HG02588 (cell line): Measurements from ENCODE around the gene GPR42.
"Not testable (repeated sequence)": the region's sequence is repeated elsewhere in the genome, so short reads cannot be mapped to it uniquely, and the experiment has no call there.

Source experiments
- ATAC-seq: cut with Tn5 transposase; IDR thresholded peaks from one replicate; pipeline ENCODE4 v1.9.1; 2021; ENCODE audit warnings: mild to moderate bottlenecking, moderate library complexity; ENCODE audit not compliant: unreplicated experiment

The GPR42 gene

DNA sequence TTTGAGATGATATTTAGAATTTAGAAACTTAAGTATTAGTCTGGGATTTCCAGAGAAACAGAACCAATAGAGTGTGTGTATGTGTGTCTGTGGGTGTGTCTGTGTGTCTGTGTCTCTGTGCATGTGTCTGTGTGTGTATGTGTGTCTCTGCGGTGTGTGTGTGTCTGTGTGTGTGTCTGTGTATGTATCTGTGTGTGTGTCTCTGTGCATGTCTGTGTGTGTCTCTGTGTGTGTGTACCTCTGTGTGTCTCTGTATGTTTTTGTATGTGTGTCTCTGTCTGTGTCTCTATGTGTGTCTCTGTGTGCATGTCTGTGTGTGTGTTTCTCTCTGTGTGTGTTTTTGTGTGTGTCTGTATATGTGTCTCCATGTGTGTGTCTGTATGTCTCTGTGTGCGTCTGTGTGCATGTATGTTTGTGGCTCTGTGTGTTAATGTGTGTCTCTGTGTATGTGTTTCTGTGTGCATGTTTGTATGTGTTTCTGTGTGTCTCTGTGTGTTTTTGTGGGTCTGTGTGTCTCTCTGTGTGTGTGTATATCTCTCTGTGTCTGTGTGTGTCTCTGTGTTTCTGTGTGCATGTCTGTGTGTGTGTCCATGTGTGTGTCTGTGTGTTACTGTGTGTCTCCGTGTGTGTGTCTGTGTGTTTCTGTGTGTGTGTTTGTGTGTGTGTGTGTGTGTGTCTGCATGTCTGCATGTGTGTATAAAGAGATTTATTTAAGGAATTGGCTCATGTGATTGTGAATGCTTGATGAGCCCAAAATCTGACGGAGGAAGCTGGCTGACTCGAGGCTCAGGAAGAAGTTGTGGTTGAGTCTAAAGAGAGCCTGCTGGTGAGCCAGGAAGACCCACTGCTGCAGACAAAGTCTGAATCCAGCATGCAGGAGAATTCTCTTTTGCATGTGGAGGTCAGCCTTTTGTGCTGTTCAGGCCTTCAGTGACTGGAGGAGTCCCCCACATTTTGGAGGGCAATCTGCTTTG is 22.2 kb downstream of the GPR42 start:
- ATAC-seq: no peak

GRCh38 chr19:35395382-35396199 is 24.7 kb downstream of the GPR42 start:
- no peak for ATAC-seq

DNA sequence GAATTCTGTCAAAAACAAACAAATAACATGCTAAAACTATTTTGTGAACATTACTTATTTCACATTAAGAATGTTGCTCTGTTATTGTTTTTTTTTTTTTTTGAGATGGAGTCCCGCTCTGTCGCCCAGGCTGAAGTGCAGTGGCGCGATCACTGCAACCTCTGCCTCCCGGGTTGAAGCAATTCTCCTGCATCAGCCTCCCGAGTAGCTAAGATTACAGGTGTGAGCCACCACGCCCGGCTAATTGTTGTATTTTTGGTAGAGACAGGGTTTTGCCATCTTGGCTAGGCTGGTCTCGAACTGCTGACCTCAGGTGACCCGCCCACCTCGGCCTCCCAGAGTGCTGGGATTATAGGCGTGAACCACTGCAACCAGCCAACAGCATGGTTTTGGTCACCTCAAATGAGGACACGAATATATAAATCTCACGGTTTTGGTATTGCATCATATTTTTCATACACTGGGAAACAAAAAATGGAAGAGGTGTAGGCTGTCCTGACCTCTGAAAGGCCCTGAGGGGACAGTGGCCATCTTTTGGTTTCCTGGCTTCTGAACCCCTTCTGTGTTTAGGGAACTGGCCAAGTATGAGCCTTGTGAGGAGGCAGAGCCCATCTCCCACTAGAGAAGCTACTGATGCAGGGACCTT is 25.5 kb downstream of the GPR42 start:
- no peak for ATAC-seq

DNA sequence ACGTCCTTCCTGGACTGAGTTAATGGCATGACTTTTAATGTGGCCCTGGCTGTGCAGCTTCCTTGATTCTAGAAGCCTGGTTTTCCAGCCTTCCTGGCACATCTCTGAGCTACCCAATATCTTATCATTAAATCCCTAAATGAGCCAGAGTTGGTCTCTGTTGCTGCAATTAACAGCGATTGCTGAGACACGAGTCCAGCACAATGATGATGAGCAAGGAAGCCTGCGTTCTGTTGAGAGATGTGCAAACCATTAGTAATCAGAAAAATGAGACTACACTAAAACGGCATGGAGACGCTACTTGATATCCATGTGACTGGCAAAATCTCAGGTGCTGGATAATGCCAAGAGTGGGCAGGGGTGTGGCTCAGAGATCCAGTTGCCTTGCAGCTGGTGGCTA is 26.2 kb downstream of the GPR42 start:
- ATAC-seq: no peak

GRCh38 chr19:35398570-35398969 is 27.7 kb downstream of the GPR42 start:
- ATAC-seq: no peak

DNA sequence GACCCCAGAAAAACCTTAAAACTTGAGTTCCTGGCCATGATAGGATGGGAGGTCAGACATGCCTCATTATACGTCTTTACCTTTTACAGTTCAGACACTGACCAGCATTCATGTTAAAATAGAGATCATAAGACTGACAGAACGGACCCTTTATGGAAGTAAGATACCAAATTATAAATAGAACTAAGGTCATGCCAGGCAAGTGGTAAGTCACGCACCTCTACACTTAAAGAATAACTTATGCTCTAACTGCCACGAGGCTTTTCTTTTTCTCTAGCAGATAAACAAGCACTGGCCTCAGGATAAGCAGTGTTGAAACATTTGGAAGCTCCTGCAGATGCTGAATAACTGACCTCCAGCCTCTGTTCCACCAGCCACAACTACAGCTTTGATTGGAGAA is 28.4 kb downstream of the GPR42 start:
- ATAC-seq: no peak

GRCh38 chr19:35399948-35400772 is 29.3 kb downstream of the GPR42 start:
- no peak for ATAC-seq

GRCh38 chr19:35400773-35401100 is 29.9 kb downstream of the GPR42 start:
- no peak for ATAC-seq

- not testable (repeated sequence) for ATAC-seq
These were observed 30.5 kb downstream of the GPR42 start for GRCh38 chr19:35401416-35401815.

GRCh38 chr19:35403116-35403760 is 32.4 kb downstream of the GPR42 start:
- ATAC-seq: no peak

- ATAC-seq: peak; percentile 59
These were observed 34.2 kb downstream of the GPR42 start for GRCh38 chr19:35404879-35405622.

DNA sequence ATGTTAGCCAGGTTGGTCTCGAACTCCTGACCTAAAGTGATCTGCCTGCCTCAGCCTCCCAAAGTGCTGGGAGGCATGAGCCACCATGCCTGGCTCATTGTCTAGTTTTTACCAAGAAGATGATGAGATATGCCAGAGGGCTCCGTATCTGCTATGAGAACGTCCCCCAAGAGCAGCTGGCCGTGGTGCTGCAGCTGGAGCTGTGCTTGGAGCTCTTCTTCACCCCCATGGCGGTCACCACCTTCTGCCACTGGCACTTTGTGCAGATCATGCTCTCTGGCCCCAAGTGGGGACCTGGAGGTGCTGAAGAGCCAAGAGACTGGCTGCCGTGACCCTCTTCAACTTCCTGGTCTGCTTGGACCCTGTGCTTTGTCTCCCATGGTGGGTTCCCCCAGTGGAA is 36.8 kb downstream of the GPR42 start:
- no peak for ATAC-seq

DNA sequence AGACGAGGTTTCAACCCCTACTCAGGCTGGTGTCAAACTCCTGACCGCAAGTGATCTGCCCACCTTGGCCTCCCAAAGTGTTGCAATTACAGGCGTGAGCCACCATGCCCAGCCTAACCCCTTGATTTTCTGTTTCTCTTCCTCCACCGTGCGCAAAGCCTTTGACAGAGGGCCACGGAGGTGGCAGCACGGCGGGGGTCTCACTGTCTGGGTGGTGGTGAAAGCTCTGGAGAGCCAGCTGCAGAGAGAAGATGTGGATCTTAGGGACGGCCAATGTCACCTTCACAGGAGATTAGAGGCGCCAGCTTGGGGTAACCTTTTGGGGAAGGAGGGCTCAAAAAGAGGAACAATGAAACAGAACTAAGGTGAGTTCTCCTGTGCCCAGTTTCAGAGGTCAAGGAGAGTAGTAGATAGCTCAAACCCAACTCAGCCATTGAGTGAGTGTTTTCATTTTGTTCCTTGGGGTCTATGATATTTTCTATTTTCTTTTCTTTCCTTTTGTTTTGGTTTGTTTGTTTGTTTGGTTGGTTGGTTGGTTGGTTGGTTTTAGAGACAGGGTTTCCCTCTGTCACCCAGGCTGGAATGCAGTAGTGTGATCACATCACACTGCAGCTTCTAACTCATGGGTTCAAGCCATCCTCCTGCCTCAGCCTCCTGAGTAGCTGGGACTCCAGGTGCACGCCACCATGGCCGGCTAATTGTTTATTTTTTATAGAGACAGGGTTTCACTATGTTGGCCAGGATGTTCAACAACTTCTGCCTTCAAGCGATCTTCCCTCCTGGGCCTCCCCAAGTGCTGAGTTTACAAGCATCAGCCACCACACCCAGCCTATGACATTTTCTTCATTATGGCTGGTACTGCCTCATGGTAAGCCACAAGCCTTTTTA is 37.7 kb downstream of the GPR42 start:
- ATAC-seq: peak; percentile 65

- no peak for ATAC-seq
These were observed 38.3 kb downstream of the GPR42 start for GRCh38 chr19:35409191-35409590.

DNA sequence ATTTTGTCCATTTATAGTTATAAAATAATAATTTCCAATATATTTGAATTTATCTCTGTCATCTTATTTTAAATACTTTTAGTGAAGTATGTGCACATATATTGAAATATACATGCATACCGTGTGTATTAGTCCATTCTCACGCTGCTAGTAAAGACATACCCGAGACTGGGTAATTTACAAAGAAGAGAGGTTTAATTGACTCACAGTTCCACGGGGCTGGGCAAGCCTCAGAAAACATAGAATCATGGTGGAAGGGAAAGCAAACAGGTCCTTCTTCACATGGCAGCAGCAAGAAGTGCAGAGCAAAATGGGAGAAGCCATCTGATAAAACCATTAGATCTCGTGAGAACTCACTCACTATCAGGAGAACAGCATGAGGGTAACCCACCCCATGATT is 39.6 kb downstream of the GPR42 start:
- no peak for ATAC-seq

DNA sequence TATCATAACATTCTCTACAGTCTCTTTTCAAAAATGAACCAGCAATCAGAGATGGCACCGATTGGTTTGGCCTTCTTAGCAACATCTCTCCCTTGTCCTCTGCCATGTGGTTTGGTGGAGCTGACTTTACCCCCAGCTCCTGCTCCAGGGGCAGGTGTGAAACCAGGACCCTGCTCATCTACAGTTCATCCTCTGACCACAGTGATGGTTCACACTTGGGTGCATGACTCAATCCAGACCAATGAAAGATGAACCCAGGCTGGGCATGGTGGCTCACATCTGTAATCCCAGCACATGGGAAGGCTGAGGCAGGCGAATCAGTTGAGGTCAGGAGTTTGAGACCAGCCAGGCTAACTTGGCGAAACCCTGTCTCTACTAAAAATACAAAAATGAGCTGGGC is 43.6 kb downstream of the GPR42 start:
- no peak for ATAC-seq

GRCh38 chr19:35416331-35416730 is 45.5 kb downstream of the GPR42 start:
- ATAC-seq: no peak

DNA sequence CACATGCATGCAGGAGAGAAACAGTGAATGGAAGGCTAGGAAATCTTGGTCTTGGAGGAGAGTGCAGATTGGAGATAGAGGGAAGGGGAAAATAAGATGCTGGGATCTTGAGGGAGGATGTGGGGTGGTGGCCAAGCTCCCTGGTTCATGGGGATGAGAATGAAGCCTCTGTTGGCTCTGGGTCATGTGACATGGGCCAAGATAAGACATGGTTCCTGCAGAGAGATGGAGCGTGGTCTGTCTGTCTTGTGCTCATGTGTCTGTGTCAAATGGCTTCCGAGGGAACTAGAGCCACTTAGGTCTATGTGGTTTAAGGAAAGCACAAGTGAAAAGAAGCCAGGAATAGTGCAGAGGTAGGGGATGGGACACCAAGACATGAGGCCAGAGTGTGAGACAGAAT is 46.4 kb downstream of the GPR42 start:
- ATAC-seq: no peak
